CD8-positive, alpha-beta memory T cell (primary cell): ENCODE results near the gene TRIM44. TPM values are rescaled to one million over a fixed set of nuclear protein-coding genes. Genes with fewer than 3 reads are reported as not detected.

Experiments
- CTCF ChIA-PET: fragments of 350-600 bp; sonication (Branson Sonifier 250); formaldehyde crosslinking; loops from one replicate; lab custom pipeline; 2021; ENCODE audit warnings: antibody characterized with exemption; lab: Charles Lee
- POLR2A ChIA-PET: fragments of 350-600 bp; sonication (Branson Sonifier 250); formaldehyde crosslinking; loops from one replicate; lab custom pipeline; 2021; ENCODE audit warnings: antibody characterized with exemption; lab: Charles Lee
- DNase-seq, 5 donors: peaks; one replicate each; pipeline versions ENCODE4 v3.0.0 to v3.0.0-alpha.2; 2020 to 2022; ENCODE audit warnings: mixed read lengths in 1 of 5
- H3K27ac ChIP-seq: one replicate; pipeline ENCODE4 v1.7.0; 2013; ENCODE audit warnings: low read depth, mild to moderate bottlenecking, low read length, moderate library complexity
- H3K27me3 ChIP-seq: 2 replicates; pipeline ENCODE4 v1.7.0; 2013; ENCODE audit warnings: low read length, mild to moderate bottlenecking; ENCODE audit not compliant: insufficient read depth, poor library complexity, severe bottlenecking
- H3K36me3 ChIP-seq: 2 replicates; pipeline ENCODE4 v1.7.0; 2013; ENCODE audit warnings: mild to moderate bottlenecking, low read length, moderate library complexity; ENCODE audit not compliant: insufficient read depth
- H3K4me1 ChIP-seq: 2 replicates; pipeline ENCODE4 v1.7.0; 2013; ENCODE audit warnings: mild to moderate bottlenecking, low read length, moderate library complexity; ENCODE audit not compliant: insufficient read depth
- H3K4me3 ChIP-seq: 2 replicates; pipeline ENCODE4 v1.7.0; 2013; ENCODE audit warnings: mild to moderate bottlenecking, low read length
- H3K9me3 ChIP-seq: 2 replicates; pipeline ENCODE4 v1.7.0; 2013; ENCODE audit warnings: mild to moderate bottlenecking, low read length
- H3K27ac Mint-ChIP-seq, 8 donors: one replicate each; pipeline ENCODE4 v1.8.0; 2020 to 2021; ENCODE audit warnings: mixed read lengths in 8 of 8, mild to moderate bottlenecking in 6 of 8, inconsistent platforms in 3 of 8, moderate library complexity in 3 of 8
- H3K27me3 Mint-ChIP-seq, 2 donors: one replicate each; pipeline ENCODE4 v1.8.0; 2020 to 2021; ENCODE audit warnings: mixed read lengths in 2 of 2, mild to moderate bottlenecking in 1 of 2, moderate library complexity in 1 of 2
- H3K36me3 Mint-ChIP-seq, 3 donors: one replicate each; pipeline ENCODE4 v1.8.0; 2020 to 2021; ENCODE audit warnings: mixed read lengths in 3 of 3, inconsistent platforms in 1 of 3, mild to moderate bottlenecking in 1 of 3
- H3K4me1 Mint-ChIP-seq, 3 donors: one replicate each; pipeline ENCODE4 v1.8.0; 2020 to 2021; ENCODE audit warnings: mixed read lengths in 3 of 3, inconsistent platforms in 1 of 3, mild to moderate bottlenecking in 1 of 3
- H3K4me3 Mint-ChIP-seq, 7 donors: one replicate each; pipeline ENCODE4 v1.8.0; 2020 to 2021; ENCODE audit warnings: mixed read lengths in 7 of 7, mild to moderate bottlenecking in 6 of 7, moderate library complexity in 4 of 7, inconsistent platforms in 2 of 7
- H3K9me3 Mint-ChIP-seq, 5 donors: one replicate each; pipeline ENCODE4 v1.8.0; 2020 to 2022; ENCODE audit warnings: mixed read lengths in 5 of 5, mild to moderate bottlenecking in 3 of 5, moderate library complexity in 2 of 5, inconsistent platforms in 1 of 5
- polyA plus RNA-seq: library from polyadenylated mRNA; unstranded; fragments of 300-500 nt; fragmentation: Illumina TruSeq; gene quantifications from one replicate; pipeline ENCODE4 v1.2.3, GENCODE V29; 2021
- total RNA-seq, 2 experiments: library from RNA; stranded (reverse); gene quantifications; one replicate each; pipeline ENCODE4 v1.2.3, GENCODE V29; 2021

Gene TRIM44
- total and polyA plus RNA-seq, 3 experiments from 2014 or later = 36.8 to 40.4 (median 40.4) TPM

DNA sequence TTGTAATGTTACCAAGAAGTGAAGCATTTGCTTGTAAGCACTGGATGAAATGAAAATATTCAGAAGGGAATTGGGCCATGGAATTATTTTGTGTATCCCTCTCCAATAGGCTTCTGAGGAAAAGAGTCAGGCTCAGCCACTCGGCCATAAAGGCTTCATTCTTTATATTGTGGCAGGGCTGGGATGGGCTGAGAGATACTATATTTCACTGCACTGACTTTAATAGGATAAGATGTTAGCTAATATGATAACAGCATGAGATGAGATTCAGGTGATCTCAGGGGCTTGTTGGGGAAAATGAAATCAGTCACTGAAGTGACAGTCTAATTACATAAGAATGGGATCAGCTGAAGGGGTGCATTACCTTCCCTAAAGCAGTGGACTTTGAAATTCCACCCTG, 7.3 kb upstream of the TRIM44 start:
- no peaks in the 10 kb centered on the region for H3K36me3 ChIP-seq
- CTCF ChIA-PET = no interaction called here
- peaks cover 38 to 71% of the 10 kb centered on the region in 2 donors for H3K27me3 Mint-ChIP-seq
- H3K27ac ChIP-seq = no peak overlapping the region
- DNase-seq = no peak
- H3K4me3 Mint-ChIP-seq = no peak overlapping the region
- POLR2A ChIA-PET = no interaction called here
- peaks cover 8% of the 10 kb centered on the region for H3K27me3 ChIP-seq
- H3K9me3 ChIP-seq = no peaks in the 10 kb centered on the region
- H3K36me3 Mint-ChIP-seq = no peaks in the 10 kb centered on the region
- H3K4me1 Mint-ChIP-seq = no peaks in the 10 kb centered on the region
- no peak overlapping the region for H3K27ac Mint-ChIP-seq
- H3K4me3 ChIP-seq = no peak overlapping the region
- no peaks in the 10 kb centered on the region for H3K4me1 ChIP-seq
- peaks cover 0 to 3% (median 0%) of the 10 kb centered on the region in 5 donors for H3K9me3 Mint-ChIP-seq

DNA sequence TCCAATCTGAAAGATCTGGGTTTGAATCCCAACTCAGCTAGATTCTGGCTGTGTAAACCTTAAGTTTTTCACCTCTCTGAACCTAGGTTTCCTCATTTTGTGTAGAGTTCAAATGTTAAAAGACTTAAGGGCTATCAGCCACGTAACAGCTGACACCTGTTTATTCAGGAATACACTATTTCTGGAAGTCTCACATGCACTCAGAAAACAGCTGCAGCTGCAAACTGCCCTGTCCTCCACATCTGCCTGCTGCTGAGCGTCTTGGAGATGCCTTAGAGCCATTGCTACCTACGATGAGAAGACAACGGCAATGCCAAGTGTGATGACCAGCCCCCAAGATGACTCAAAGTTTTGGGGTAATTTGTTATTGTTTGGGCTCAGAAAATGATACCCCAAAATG, 6.7 kb upstream of the TRIM44 start:
- no peak overlapping the region for H3K4me3 Mint-ChIP-seq
- H3K27me3 Mint-ChIP-seq = peaks cover 33 to 67% of the 10 kb centered on the region in 2 donors
- H3K36me3 Mint-ChIP-seq = no peaks in the 10 kb centered on the region
- H3K27ac Mint-ChIP-seq = no peak overlapping the region
- Histone ChIP-seq H3K9me3 (no peaks in the 10 kb centered on the region), H3K4me3 (no peak overlapping the region), H3K4me1 (no peaks in the 10 kb centered on the region), H3K27me3 (peaks cover 8% of the 10 kb centered on the region), H3K27ac (no peak overlapping the region), H3K36me3 (no peaks in the 10 kb centered on the region)
- no peaks in the 10 kb centered on the region for H3K4me1 Mint-ChIP-seq
- POLR2A ChIA-PET = no interaction called here
- no peak for DNase-seq
- CTCF ChIA-PET = no interaction called here
- peaks cover 0 to 3% (median 0%) of the 10 kb centered on the region in 5 donors for H3K9me3 Mint-ChIP-seq

DNA sequence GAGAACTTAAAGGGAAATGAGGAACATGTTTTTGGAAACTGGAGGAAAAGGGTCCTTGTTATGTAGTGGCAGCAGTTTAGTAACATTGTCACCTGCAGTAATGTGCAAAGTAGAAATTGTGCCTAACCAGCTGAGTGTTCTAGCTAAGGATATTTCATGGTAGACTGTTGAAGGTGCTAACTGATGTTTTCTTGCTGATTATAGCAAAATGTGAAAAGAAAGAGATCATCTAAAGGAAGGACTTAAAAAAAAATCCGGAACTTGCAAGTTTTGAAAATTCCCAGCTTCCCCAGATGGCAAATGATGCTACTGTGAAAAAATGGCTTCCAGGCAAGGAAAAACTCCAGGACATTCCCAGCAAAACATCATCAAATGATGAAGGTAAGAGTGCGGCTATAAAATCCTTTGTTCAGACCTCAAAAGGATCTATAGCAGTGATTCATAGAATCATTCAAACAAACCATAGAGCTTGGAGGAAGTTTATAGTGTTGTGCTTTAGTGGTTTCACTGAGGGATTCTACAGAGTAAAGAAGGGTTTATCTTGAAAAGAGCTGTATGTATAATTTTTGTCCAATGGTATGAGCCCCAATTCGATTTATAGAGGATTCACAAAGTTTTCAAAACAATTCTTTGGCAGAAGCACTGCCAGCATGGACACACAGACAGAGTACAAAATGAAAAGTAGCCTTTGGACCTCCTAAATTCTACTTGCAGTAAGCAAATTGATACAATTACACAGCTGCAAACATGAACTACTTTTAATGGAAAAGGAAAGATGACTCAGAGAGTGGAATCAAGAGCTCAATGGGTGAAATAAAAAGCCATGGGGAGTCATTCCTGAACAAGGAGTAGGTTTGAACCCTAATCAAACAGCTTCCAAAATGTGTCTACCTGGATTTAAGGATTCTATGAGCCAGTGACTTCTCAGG, 4.3 kb upstream of the TRIM44 start:
- peaks cover 27 to 52% of the 10 kb centered on the region in 2 donors for H3K27me3 Mint-ChIP-seq
- H3K4me3 ChIP-seq = no peak overlapping the region
- H3K4me1 Mint-ChIP-seq = peaks cover 16 to 18% (median 17%) of the 10 kb centered on the region in 3 donors
- peak overlapping the region in 1 of 8 donors; percentile 55 for H3K27ac Mint-ChIP-seq
- CTCF ChIA-PET = interaction anchor here (1.4 kb wide), 1 partner anchor 164 kb away, joined by 3 read pairs; no protein-coding TSS in a partner anchor
- H3K27ac ChIP-seq = no peak overlapping the region
- H3K4me1 ChIP-seq = peaks cover 9% of the 10 kb centered on the region
- H3K9me3 Mint-ChIP-seq = peaks cover 0 to 5% (median 3%) of the 10 kb centered on the region in 5 donors
- H3K4me3 Mint-ChIP-seq = peak overlapping the region in 1 of 7 donors; percentile 53
- POLR2A ChIA-PET = no interaction called here
- DNase-seq = no peak
- H3K9me3 ChIP-seq = no peaks in the 10 kb centered on the region
- H3K36me3 Mint-ChIP-seq = peaks cover 0 to 8% (median 0%) of the 10 kb centered on the region in 3 donors
- peaks cover 8% of the 10 kb centered on the region for H3K27me3 ChIP-seq
- H3K36me3 ChIP-seq = no peaks in the 10 kb centered on the region

DNA sequence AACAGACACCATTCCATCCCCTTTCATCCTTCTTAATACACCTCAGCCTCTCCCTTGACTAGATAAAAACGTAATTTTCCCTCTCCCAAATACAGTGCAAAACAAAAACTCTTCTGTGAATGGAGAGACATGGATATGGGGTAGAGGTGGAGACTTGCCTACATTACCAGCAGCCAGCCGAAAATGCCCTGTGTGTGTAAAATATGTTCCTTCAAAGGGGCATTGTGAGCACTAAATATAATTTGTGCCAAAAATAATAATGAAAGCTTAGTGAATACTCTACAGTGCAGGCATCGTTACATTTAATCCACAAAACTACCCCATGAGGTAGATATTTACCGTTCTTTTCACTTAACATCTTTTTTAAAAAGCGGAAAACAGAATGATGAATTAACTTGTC, 1.0 kb upstream of the TRIM44 start:
- Mint-ChIP-seq H3K4me3 (peak overlapping the region; percentile 92 to 99 (median 96)), H3K27ac (peak overlapping the region in 7 of 8 donors; percentile 70 to 99 (median 96)), H3K9me3 (peaks cover 17 to 28% (median 21%) of the 10 kb centered on the region in 5 donors), H3K4me1 (peaks cover 43 to 50% (median 44%) of the 10 kb centered on the region in 3 donors), H3K27me3 (peaks cover 14 to 23% of the 10 kb centered on the region in 2 donors), H3K36me3 (peaks cover 11 to 23% (median 22%) of the 10 kb centered on the region in 3 donors)
- H3K27ac ChIP-seq = no peak overlapping the region
- ChIA-PET POLR2A (no interaction called here), CTCF (interaction anchor here (2.2 kb wide), 1 partner anchor 160 kb away, joined by 6 read pairs; no protein-coding TSS in a partner anchor)
- peaks cover 14% of the 10 kb centered on the region for H3K9me3 ChIP-seq
- no peak for DNase-seq
- peak overlapping the region; percentile 90 for H3K4me3 ChIP-seq
- peaks cover 31% of the 10 kb centered on the region for H3K4me1 ChIP-seq
- peaks cover 6% of the 10 kb centered on the region for H3K27me3 ChIP-seq
- H3K36me3 ChIP-seq = no peaks in the 10 kb centered on the region

- Histone ChIP-seq H3K4me3 (peak overlapping the region; percentile 90), H3K36me3 (no peaks in the 10 kb centered on the region), H3K9me3 (peaks cover 14% of the 10 kb centered on the region), H3K27me3 (peaks cover under 1% of the 10 kb centered on the region), H3K4me1 (peaks cover 31% of the 10 kb centered on the region), H3K27ac (peak overlapping the region; percentile 73)
- POLR2A ChIA-PET = no interaction called here
- Mint-ChIP-seq H3K4me1 (peaks cover 45 to 56% (median 48%) of the 10 kb centered on the region in 3 donors), H3K27ac (peak overlapping the region; percentile 93 to 99 (median 96)), H3K27me3 (peaks cover 10 to 16% of the 10 kb centered on the region in 2 donors), H3K36me3 (peaks cover 13 to 26% (median 26%) of the 10 kb centered on the region in 3 donors), H3K4me3 (peak overlapping the region; percentile 92 to 99 (median 96)), H3K9me3 (peaks cover 21 to 33% (median 24%) of the 10 kb centered on the region in 5 donors)
- DNase-seq = peak in 3 of 5 donors; percentile 24 to 55 (median 49)
- CTCF ChIA-PET = interaction anchor here (2.2 kb wide), 1 partner anchor 160 kb away, joined by 6 read pairs; no protein-coding TSS in a partner anchor
These were observed 420 bp upstream of the TRIM44 start for GRCh38 chr11:35662061-35662648.

GRCh38 chr11:35663408-35663702, 780 bp downstream of the TRIM44 start:
- Mint-ChIP-seq H3K27ac (peak overlapping the region; percentile 83 to 99 (median 96)), H3K4me1 (peaks cover 45 to 65% (median 58%) of the 10 kb centered on the region in 3 donors), H3K4me3 (peak overlapping the region; percentile 92 to 99 (median 96)), H3K36me3 (peaks cover 15 to 37% (median 33%) of the 10 kb centered on the region in 3 donors), H3K27me3 (peaks cover 2 to 9% of the 10 kb centered on the region in 2 donors), H3K9me3 (peaks cover 21 to 33% (median 28%) of the 10 kb centered on the region in 5 donors)
- Histone ChIP-seq H3K4me3 (peak overlapping the region; percentile 90), H3K36me3 (no peaks in the 10 kb centered on the region), H3K4me1 (peaks cover 31% of the 10 kb centered on the region), H3K27ac (peak overlapping the region; percentile 73), H3K27me3 (no peaks in the 10 kb centered on the region), H3K9me3 (peaks cover 14% of the 10 kb centered on the region)
- no peak for DNase-seq
- ChIA-PET CTCF (no interaction called here), POLR2A (no interaction called here)

- Mint-ChIP-seq H3K4me3 (peak overlapping the region; percentile 41 to 99 (median 92)), H3K27ac (peak overlapping the region in 2 of 8 donors; percentile 25 to 93), H3K27me3 (no peaks in the 10 kb centered on the region), H3K9me3 (peaks cover 21 to 33% (median 28%) of the 10 kb centered on the region in 5 donors), H3K4me1 (peaks cover 51 to 76% (median 71%) of the 10 kb centered on the region in 3 donors), H3K36me3 (peaks cover 18 to 47% (median 40%) of the 10 kb centered on the region in 3 donors)
- H3K9me3 ChIP-seq = peaks cover 14% of the 10 kb centered on the region
- H3K27me3 ChIP-seq = no peaks in the 10 kb centered on the region
- H3K4me1 ChIP-seq = peaks cover 31% of the 10 kb centered on the region
- POLR2A ChIA-PET = no interaction called here
- H3K27ac ChIP-seq = no peak overlapping the region
- CTCF ChIA-PET = no interaction called here
- H3K4me3 ChIP-seq = peak overlapping the region; percentile 24
- DNase-seq = no peak
- H3K36me3 ChIP-seq = no peaks in the 10 kb centered on the region
These were observed 2.4 kb downstream of the TRIM44 start for GRCh38 chr11:35664977-35665441.
